ENCODE measurements around the gene ZNF467. TPM values are rescaled to one million over a fixed set of nuclear protein-coding genes. Genes with fewer than 3 reads are reported as not detected.
A peak's percentile ranks its signal among the peaks of the same experiment; 100 is the strongest.

ZNF467 gene
- total and polyA plus RNA-seq, 2 of the 8 experiments (the other 6 are each of a cell fraction or from before 2014, with no cell fraction given), result 0.50 to 0.51 TPM

GRCh38 chr7:149748076-149748874, 25.1 kb downstream of the ZNF467 start (continued):
- TF ChIP-seq BCL11A (IDR thresholded peaks at IDR 0.05; ENCODE audit: low read depth in 2 of 2, low read length in 2 of 2) (no peak), SIRT6 (IDR thresholded peaks at IDR 0.05; ENCODE audit: low read length) (no peak), NRF1 (IDR thresholded peaks at IDR 0.05; ENCODE audit: low read depth, low read length) (no peak), RBBP5 (IDR thresholded peaks at IDR 0.05; ENCODE audit: borderline replicate concordance, low read depth, low read length) (no peak), TCF12 (IDR thresholded peaks at IDR 0.05; ENCODE audit: low read depth, low read length) (no peak), EZH2 (IDR thresholded peaks at IDR 0.05; ENCODE audit: low read depth, low read length, severe bottlenecking) (no peak), TEAD4 (IDR thresholded peaks at IDR 0.05; ENCODE audit: low read depth, low read length) (peak; percentile 96), ASH2L (IDR thresholded peaks at IDR 0.05; ENCODE audit: low read length) (peak; percentile 63), JUND (IDR thresholded peaks at IDR 0.05; ENCODE audit: low read length) (no peak), SP4 (IDR thresholded peaks at IDR 0.05; ENCODE audit: low read length) (no peak), BACH1 (IDR thresholded peaks at IDR 0.05; ENCODE audit: low read length) (no peak), SUZ12 (IDR thresholded peaks at IDR 0.05; ENCODE audit: low read length) (no peak), CHD1 (IDR thresholded peaks at IDR 0.05; ENCODE audit: low read depth, low read length) (no peak), SP1 (IDR thresholded peaks at IDR 0.05; ENCODE audit: low read depth, low read length) (peak; percentile 26; the same call in 1 of the 2 replicates)
- TF ChIP-seq, protein P1, sequence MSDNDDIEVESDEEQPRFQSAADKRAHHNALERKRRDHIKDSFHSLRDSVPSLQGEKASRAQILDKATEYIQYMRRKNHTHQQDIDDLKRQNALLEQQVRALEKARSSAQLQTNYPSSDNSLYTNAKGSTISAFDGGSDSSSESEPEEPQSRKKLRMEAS (IDR thresholded peaks at IDR 0.05), result 0 out of 2 replicates have a peak, but pooled peaks have one; percentile 16

Data from H1 (cell line).